Caco-2 (cell line): ENCODE data around the gene ANKRD34C. TPM values are rescaled to one million over a fixed set of nuclear protein-coding genes. Genes with fewer than 3 reads are reported as not detected.
A peak's percentile ranks its signal among the peaks of the same experiment; 100 is the strongest.

Experiments
- BruUV-seq: library from RNA; stranded (reverse); fragments of 400-500 nt; replicated peaks from 2 replicates; lab custom pipeline; 2021; lab: Mats Ljungman, UMichigan
- CTCF ChIA-PET: fragments of 300-600 bp; sonication (Branson Sonifier 250); formaldehyde crosslinking; loops from one replicate; lab custom pipeline; 2022; ENCODE audit warnings: antibody characterized with exemption; lab: Charles Lee
- POLR2A ChIA-PET: fragments of 300-600 bp; sonication (Branson Sonifier 250); formaldehyde crosslinking; loops from one replicate; lab custom pipeline; 2022; ENCODE audit warnings: antibody characterized with exemption; lab: Charles Lee
- DNase-seq, 2 experiments: peaks; one replicate each; pipeline versions ENCODE4 v3.0.0 to v3.0.0-alpha.2; 2020 to 2022
- H3K27me3 ChIP-seq: replicated peaks from 2 replicates; pipeline ENCODE4 v1.6.0; 2011; ENCODE audit warnings: low read length; ENCODE audit not compliant: control insufficient read depth, insufficient read depth
- H3K36me3 ChIP-seq: 2 replicates; pipeline ENCODE4 v1.5.1; 2011; ENCODE audit warnings: low read length; ENCODE audit not compliant: control insufficient read depth, insufficient read depth
- H3K4me1 ChIP-seq: fragments of 250-450 bp; sonication (Bioruptor Pico); 2 replicates; pipeline ENCODE4 v1.5.1; 2020; ENCODE audit warnings: mild to moderate bottlenecking
- H3K4me3 ChIP-seq: 2 replicates; pipeline ENCODE4 v1.5.1; 2011; ENCODE audit warnings: low read depth, mild to moderate bottlenecking, control low read depth, low read length
- H3K9me3 ChIP-seq: fragments of 250-450 bp; sonication (Bioruptor Pico); 2 replicates; pipeline ENCODE4 v1.5.1; 2020; ENCODE audit warnings: mild to moderate bottlenecking, moderate library complexity
- H3K27ac Mint-ChIP-seq: one replicate; pipeline ENCODE4 v1.8.0; 2022; ENCODE audit warnings: mixed read lengths; ENCODE audit not compliant: unreplicated experiment
- H3K27me3 Mint-ChIP-seq: one replicate; pipeline ENCODE4 v1.8.0; 2022; ENCODE audit warnings: mixed read lengths; ENCODE audit not compliant: insufficient read depth, unreplicated experiment
- H3K36me3 Mint-ChIP-seq: one replicate; pipeline ENCODE4 v1.8.0; 2022; ENCODE audit warnings: mild to moderate bottlenecking, mixed read lengths; ENCODE audit not compliant: insufficient read depth, unreplicated experiment
- H3K4me1 Mint-ChIP-seq: one replicate; pipeline ENCODE4 v1.8.0; 2022; ENCODE audit warnings: low read depth, mixed read lengths; ENCODE audit not compliant: unreplicated experiment
- H3K4me3 Mint-ChIP-seq: one replicate; pipeline ENCODE4 v1.8.0; 2022; ENCODE audit warnings: mild to moderate bottlenecking, moderate library complexity, mixed read lengths; ENCODE audit not compliant: unreplicated experiment
- H3K9me3 Mint-ChIP-seq: one replicate; pipeline ENCODE4 v1.8.0; 2022; ENCODE audit warnings: mixed read lengths; ENCODE audit not compliant: unreplicated experiment
- intact Hi-C: fragments of 100-400 bp; cut with micrococcal nuclease; formaldehyde crosslinking; loops from one replicate; pipeline ENCODE4 v1.10.0; 2022; ENCODE audit not compliant: unreplicated experiment
- total RNA-seq: library from RNA; stranded (reverse); gene quantifications from 2 replicates; pipeline ENCODE4 v1.2.3, GENCODE V29; 2022
- TF ChIP-seq, protein P1 (sequence below), 2 experiments: fragments of 200-600 bp in 1 of 2; IDR thresholded peaks; 1 replicate in 1 of 2; 2 replicates in 1 of 2; pipeline versions ENCODE4 v1.5.1 to v1.8.0; 2011 to 2022; ENCODE audit warnings: antibody characterized with exemption in 1 of 2, control low read depth in 1 of 2, inconsistent platforms in 1 of 2, low read depth in 1 of 2, low read length in 1 of 2, mild to moderate bottlenecking in 1 of 2, moderate library complexity in 1 of 2; ENCODE audit not compliant: insufficient read depth in 1 of 2, severe bottlenecking in 1 of 2, unreplicated experiment in 1 of 2

The ANKRD34C gene
- total RNA-seq, 1 experiment from 2014 or later = not detected

DNA sequence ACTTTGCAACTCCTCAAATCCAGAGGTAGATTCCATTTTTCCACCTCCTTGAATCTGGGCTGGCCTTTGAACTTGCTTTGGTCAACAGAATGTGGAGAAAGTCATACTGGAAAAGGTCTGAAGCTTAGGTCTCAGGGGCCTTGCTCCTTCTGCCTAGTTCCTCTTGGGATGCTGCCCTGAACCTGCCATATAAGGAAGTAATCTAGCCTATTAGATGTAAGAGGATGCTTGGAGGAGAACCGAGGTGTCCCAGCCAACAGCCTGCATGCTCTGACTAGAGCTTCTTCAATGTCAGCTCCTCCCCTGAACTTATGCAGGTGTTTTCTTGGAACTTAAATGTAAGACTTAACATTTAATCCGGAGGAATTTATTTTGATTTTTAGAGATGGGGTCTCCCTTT is 26.4 kb downstream of the ANKRD34C start:
- Mint-ChIP-seq H3K4me1 (peaks cover 1% of the 10 kb centered on the region), H3K9me3 (no peaks in the 10 kb centered on the region), H3K27ac (no peak overlapping the region), H3K4me3 (no peak overlapping the region), H3K27me3 (peaks cover 18% of the 10 kb centered on the region), H3K36me3 (peaks cover 9% of the 10 kb centered on the region)
- H3K4me3 ChIP-seq = no peak overlapping the region
- H3K9me3 ChIP-seq = no peaks in the 10 kb centered on the region
- intact Hi-C loops = no loop called here
- ChIA-PET POLR2A (no interaction called here), CTCF (no interaction called here)
- no TSS peak for BruUV-seq
- DNase-seq = no peak
- no peaks in the 10 kb centered on the region; the same call in 1 of the 2 replicates for H3K27me3 ChIP-seq
- H3K36me3 ChIP-seq = no peaks in the 10 kb centered on the region
- TF ChIP-seq, protein P1, sequence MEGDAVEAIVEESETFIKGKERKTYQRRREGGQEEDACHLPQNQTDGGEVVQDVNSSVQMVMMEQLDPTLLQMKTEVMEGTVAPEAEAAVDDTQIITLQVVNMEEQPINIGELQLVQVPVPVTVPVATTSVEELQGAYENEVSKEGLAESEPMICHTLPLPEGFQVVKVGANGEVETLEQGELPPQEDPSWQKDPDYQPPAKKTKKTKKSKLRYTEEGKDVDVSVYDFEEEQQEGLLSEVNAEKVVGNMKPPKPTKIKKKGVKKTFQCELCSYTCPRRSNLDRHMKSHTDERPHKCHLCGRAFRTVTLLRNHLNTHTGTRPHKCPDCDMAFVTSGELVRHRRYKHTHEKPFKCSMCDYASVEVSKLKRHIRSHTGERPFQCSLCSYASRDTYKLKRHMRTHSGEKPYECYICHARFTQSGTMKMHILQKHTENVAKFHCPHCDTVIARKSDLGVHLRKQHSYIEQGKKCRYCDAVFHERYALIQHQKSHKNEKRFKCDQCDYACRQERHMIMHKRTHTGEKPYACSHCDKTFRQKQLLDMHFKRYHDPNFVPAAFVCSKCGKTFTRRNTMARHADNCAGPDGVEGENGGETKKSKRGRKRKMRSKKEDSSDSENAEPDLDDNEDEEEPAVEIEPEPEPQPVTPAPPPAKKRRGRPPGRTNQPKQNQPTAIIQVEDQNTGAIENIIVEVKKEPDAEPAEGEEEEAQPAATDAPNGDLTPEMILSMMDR (IDR thresholded peaks at IDR 0.05; ENCODE audit: insufficient read depth in 1 of 2, low read depth in 1 of 2, low read length in 1 of 2, severe bottlenecking in 1 of 2, unreplicated experiment in 1 of 2) = no peak
- peaks cover 6% of the 10 kb centered on the region; the same call in 1 of the 2 replicates for H3K4me1 ChIP-seq

DNA sequence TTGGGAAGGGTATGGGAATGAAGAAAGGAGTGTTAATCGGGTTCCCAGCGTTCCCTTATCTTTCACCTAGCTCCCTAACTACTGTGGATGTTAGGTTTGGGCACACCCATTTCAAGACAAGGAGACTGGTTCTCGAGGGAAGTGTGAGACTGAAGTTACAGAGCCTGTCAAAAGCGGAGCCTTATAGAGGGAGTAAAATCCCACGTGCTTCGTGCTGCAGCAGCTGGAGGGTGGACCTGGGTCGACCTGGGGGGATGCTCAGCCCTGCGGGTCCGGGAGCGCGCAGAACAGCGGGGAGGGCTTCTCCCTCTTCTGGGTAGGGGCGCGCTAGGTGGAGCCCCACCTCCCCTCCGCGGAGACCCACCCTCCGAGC is 28.1 kb downstream of the ANKRD34C start:
- peaks cover 7% of the 10 kb centered on the region for H3K27me3 Mint-ChIP-seq
- BruUV-seq = no TSS peak
- no peaks in the 10 kb centered on the region for H3K9me3 ChIP-seq
- H3K27ac Mint-ChIP-seq = no peak overlapping the region
- H3K27me3 ChIP-seq = no peaks in the 10 kb centered on the region; the same call in 1 of the 2 replicates
- no peaks in the 10 kb centered on the region for H3K9me3 Mint-ChIP-seq
- peak overlapping the region; percentile 80 for H3K4me3 ChIP-seq
- CTCF ChIA-PET = interaction anchor here (0.6 to 1.1 kb wide), 3 partner anchors 29 to 243 kb away, joined by 3 to 5 read pairs (median 4); no protein-coding TSS in a partner anchor
- peaks cover 6% of the 10 kb centered on the region for H3K4me1 Mint-ChIP-seq
- peaks cover 26% of the 10 kb centered on the region for H3K36me3 Mint-ChIP-seq
- intact Hi-C loops = no loop called here
- H3K36me3 ChIP-seq = no peaks in the 10 kb centered on the region
- DNase-seq = peak in 1 of 2 experiments; percentile 55
- peak overlapping the region; percentile 90 for H3K4me3 Mint-ChIP-seq
- peaks cover 6% of the 10 kb centered on the region; the same call in 1 of the 2 replicates for H3K4me1 ChIP-seq
- POLR2A ChIA-PET = no interaction called here
- TF ChIP-seq, protein P1 (IDR thresholded peaks at IDR 0.05; ENCODE audit: insufficient read depth in 1 of 2, low read depth in 1 of 2, low read length in 1 of 2, severe bottlenecking in 1 of 2, unreplicated experiment in 1 of 2) = no peak

DNA sequence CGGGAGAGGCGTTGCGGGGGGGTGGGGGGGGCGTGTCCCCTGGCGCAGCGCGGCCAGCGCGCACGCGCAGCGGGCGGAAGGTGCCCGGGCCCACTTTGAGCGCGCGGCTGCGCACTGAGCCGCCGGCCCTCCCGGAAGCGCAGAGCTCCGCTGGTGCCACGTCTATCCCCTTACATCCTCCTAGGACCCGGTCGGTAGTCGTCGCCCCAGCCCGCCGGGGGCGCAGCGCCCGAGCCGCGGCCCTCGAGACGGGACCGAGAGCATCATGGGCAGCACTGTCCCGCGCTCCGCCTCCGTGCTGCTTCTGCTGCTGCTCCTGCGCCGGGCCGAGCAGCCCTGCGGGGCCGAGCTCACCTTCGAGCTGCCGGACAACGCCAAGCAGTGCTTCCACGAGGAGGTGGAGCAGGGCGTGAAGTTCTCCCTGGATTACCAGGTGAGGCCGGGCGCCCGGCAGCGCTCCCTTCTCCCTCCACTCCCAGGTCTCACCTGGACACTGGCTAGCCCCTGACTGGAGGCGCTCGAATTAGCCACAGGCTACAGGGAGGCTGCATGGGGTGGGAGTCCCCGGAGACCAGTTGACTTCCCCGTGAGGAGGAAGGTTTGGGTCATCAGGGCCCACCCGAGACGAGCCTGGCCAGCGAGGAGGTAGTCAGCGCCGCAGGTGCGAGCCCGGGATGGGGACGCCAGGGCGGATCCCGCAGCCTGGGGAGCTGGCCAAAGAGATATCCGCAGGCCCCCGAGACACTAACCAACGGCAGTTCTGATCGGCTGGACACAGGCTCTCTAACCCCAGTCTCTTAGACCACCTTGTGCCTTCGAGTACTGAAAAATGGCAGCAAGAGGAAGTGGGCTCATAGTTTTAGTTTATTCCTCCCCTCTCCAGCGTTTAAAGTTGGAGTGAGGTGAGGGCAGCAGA is 28.7 kb downstream of the ANKRD34C start, which contains the start of gene TMED3:
TMED3 (plus strand) TSS at position 128 of the 916 bp plus-strand sequence; CDS start at position 266, 138 bp downstream.
- Mint-ChIP-seq H3K4me1 (peaks cover 6% of the 10 kb centered on the region), H3K36me3 (peaks cover 33% of the 10 kb centered on the region), H3K4me3 (peak within 1 kb of the TSS; percentile 90), H3K27me3 (peaks cover 4% of the 10 kb centered on the region), H3K9me3 (no peaks in the 10 kb centered on the region), H3K27ac (peak within 1 kb of the TSS; percentile 79)
- H3K4me3 ChIP-seq = peak within 1 kb of the TSS; percentile 80
- ChIA-PET CTCF (interaction anchor here (0.6 to 1.1 kb wide), 4 partner anchors 9 to 243 kb away, joined by 3 to 5 read pairs (median 4); no protein-coding TSS in a partner anchor), POLR2A (no interaction called here)
- intact Hi-C loops = no loop called here
- TF ChIP-seq, protein P1 (IDR thresholded peaks at IDR 0.05; ENCODE audit: insufficient read depth in 1 of 2, low read depth in 1 of 2, low read length in 1 of 2, severe bottlenecking in 1 of 2, unreplicated experiment in 1 of 2) = peak; percentile 25 to 40
- peaks cover 6% of the 10 kb centered on the region; the same call in 1 of the 2 replicates for H3K4me1 ChIP-seq
- no peaks in the 10 kb centered on the region for H3K9me3 ChIP-seq
- peak; percentile 91 to 93 for DNase-seq
- H3K36me3 ChIP-seq = no peaks in the 10 kb centered on the region
- no peaks in the 10 kb centered on the region; the same call in 1 of the 2 replicates for H3K27me3 ChIP-seq
- BruUV-seq = no TSS peak
